ENCODE measurements around the gene C1orf226.
"Not testable (repeated sequence)": the region's sequence is repeated elsewhere in the genome, so short reads cannot be mapped to it uniquely, and the experiment has no call there.

The C1orf226 gene

DNA sequence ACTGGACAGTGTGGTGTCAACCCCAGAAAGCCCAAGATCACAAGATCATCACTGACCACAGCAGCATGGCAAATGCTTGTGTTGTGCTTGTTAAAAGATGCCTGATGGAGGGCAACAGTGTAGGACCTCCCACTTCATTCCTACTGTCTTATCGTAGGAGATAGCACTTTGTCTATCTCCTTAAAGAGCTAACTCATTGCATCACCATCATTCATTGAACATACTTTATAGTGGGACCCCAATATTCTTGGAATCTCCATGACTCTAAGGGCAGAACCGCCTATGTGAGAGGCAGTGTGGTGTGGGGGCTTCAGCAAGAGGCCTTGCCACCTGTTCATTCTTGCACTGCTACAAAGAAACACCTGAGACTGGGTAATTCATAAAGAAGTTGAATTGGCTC is 35.4 kb downstream of the C1orf226 start:
- DNase-seq = no peak

DNA sequence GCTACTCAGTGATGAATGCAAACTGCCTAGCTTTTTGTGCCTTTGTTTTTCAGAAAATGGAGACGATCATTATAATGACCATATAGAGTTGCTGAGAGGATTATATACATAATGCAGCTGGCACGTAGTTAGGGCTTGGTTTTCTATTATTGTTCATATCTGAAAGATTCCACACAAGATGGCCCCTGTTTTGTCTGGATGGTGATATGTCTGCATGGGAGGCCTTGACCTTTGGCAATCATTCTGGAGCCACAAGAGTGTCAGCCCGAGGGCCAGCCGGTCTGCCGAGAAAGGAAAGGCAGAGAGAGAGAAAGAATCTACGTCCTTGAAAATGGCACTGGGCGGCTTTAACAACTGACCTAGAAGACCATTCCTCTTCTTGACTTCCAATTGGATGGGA is 36.1 kb downstream of the C1orf226 start:
- no peak for DNase-seq

DNA sequence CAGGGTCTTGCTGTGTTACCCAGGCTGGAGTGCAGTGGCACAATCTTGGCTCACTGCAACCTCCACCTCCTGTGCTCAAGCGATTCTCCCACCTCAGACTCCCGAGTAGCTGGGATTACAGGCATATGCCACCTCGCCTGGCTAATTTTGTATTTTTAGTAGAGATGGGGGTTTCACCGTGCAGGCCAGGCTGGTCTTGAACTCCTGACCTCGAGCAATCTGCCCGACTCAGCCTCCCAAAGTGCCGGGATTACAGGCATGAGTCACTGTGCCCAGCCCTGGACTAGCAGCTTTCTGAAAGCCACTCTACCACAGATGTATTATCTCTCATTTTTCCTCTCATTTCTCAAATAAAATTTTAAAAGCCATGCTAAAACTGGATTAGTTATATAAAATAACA is 37.1 kb downstream of the C1orf226 start:
- not testable (repeated sequence) for DNase-seq

DNA sequence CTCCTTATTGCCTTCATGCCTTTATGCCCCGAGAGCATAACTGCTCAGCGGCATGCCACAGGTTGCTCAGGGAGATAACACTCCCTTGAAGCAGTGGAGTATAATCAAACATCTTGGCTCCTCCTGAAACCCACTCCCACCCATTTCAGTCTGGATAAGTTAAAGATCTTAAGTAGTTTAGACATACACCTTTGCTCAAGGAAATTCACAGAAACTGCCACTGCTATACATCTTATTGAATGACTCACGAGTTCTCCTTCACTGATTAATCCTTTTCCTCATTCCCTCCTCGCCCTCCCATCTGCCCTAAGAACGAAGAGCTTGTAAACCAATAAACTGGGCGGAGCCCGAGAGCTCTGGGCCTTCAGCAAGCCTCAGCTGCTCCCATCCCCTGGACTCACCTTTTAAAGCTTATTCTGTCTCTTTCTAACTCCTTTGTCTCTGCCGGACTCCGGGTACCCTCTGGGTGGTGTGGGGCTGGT is 38.0 kb downstream of the C1orf226 start:
- not testable (repeated sequence) for DNase-seq

DNA sequence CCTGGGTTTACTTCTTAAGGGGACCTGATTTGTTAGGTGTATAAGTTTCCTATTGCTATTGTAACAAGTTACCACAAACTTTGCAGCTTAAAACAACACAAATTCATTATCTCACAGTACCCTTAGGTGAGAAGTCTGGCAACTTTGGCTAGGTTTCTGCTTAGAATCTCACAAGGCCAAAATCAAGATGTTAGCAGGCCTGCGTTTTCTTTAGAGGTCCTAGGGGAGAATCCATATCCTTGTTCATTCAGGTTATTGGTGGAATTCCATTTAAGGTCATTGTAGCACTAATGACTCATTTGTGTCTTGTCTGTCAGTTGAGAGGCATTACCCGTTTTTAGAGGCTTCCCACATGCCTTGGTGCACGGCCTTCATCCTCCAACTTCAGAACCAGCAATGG is 38.6 kb downstream of the C1orf226 start:
- no peak for DNase-seq

DNA sequence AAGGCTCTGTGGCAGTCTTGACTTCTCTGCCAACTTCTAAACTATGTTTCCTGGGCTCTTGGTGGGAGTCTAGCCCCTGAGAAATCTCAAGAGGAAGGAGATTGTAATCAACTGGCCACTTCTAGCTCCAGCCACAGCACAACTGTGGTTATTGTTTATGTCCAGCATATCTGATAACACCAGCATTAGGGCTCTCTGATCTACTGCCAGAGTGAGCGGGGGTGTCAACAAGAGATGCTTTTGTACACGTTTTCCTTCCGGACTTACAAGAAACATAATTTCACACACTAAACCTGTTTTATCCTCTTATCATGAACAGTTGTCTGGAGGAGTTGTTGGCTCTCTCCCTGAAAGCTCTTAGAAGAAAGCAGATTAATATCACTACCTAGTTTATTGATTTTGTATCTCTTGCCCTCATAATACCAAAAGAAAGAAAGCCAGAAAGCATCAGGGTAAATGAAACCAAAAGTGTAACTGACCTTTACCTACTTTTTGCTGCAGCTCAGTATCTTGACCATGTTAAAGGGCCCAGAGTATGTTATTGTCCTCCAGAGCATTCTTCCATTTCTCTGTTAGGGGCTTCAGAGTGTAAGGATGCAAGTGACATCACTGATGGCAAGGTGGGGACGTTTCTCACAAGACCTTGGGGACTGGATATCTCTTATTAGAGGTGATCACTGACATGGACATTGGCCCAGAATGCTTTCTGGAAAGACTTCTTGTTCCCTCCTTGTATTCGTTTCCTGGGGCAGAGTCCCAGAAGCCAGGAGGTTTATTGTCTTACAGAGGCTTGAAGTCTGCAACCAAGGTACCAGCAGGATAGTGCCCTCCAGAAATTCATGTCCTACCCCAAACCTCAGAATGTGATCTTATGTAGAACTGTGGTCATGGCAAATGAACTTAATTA is 40.0 kb downstream of the C1orf226 start:
- no peak for DNase-seq

DNA sequence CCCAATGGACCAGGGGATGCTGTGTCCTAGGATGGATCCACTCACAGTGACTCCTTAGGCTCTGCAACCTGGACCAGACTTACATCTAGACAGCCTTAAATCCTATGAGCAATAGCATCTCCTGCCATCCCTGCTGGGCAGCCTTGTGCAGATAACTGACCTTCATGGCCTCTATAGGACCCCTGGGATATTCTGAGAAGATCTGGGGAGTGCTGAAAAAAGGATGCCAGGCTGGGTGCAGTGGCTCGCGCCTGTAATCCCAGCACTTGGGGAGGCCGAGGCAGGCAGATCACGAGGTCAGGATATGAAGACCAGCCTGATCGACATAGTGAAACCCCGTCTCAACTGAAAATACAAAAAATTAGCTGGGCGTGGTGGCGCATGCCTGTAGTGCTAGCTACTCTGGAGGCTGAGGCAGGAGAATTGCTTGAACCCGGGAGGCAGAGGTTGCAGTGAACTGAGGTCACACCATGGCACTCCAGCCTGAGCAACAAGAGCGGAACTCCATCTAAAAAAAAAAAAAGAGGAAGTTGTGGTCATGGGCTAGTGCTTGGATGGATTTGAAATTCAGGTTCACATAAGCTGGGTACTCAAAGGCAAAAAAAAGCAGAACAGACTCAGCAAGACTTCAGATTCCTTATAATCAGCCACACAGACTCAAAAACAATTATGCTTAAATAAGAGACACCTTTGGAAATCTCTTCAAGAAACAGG is 41.3 kb downstream of the C1orf226 start:
- DNase-seq = no peak

DNA sequence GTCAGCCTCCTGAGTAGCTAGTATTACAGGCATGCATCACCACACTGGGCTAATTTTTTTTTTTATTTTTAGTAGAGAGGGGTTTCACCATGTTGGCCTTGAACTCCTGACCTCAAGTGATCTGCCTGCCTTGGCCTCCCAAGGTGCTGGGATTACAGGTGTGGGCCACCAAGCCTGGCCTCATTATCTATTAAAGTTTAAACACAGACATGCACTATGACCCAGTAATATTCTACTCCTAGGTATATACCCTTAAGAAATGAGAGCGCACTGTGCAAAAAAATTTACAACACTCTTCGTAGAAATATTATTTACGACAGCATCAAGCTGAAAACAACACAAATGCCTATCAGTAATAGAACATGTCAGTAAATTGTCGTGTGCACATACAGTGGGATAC is 49.1 kb downstream of the C1orf226 start:
- DNase-seq = no peak

DNA sequence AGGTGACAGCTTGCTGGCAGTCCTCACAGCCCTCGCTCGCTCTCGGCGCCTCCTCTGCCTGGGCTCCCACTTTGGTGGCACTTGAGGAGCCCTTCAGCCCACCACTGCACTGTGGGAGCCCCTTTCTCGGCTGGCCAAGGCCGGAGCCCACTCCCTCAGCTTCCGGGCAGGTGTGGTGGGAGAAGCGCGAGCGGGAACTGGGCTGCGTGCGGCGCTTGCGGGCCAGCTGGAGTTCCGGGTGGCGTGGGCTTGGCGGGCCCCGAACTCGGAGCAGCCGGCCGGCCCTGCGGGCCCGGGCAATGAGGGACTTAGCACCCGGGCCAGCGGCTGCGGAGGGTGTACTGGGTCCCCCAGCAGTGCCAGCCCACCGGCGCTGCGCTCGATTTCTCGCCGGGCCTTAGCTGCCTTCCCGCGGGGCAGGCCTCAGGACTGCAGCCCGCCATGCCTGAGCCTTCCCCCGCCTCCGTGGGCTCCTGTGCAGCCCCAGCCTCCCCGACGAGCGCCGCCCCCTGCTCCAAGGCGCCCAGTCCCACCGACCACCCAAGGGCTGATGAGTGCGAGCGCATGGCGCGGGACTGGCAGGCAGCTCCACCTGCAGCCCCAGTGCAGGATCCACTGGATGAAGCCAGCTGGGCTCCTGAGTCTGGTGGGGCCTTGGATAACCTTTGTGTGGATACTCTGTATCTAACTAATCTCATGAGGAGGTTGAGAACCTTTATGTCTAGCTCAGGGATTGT is 51.6 kb downstream of the C1orf226 start:
- DNase-seq = not testable (repeated sequence)
